ENCODE results near the gene SLC7A1. TPM values are rescaled to one million over a fixed set of nuclear protein-coding genes. Genes with fewer than 3 reads are reported as not detected.

SLC7A1 gene
- total and polyA plus RNA-seq, 2 experiments from 2014 or later: 23.0 to 74.7 TPM

GRCh38 chr13:29519921-29520320, 75.6 kb downstream of the SLC7A1 start (continued):
- TF ChIP-seq ZNF462 (CRISPR knock-in tag; IDR thresholded peaks at IDR 0.05) (no peak), ZNF114 (CRISPR knock-in tag; IDR thresholded peaks at IDR 0.05) (no peak), ZNF331 (CRISPR knock-in tag; IDR thresholded peaks at IDR 0.05; ENCODE audit: low read depth) (no peak), CTCF (conservative IDR thresholded peaks at IDR 0.05; ENCODE audit: low read depth in 2 of 2) (no peak), JUNB (IDR thresholded peaks at IDR 0.05; ENCODE audit: unreplicated experiment) (no peak), NANOG (IDR thresholded peaks at IDR 0.05; ENCODE audit: borderline replicate concordance) (no peak), EZH2phosphoT487 (IDR thresholded peaks at IDR 0.05; ENCODE audit: unreplicated experiment) (no peak), ETS1 (IDR thresholded peaks at IDR 0.05) (no peak)
